Activated CD4-positive, alpha-beta T cell treated with anti-CD3 and anti-CD28 coated beads, Interleukin-2, amount 10 ng/mL, durations not matched to agents 24 days and 14 days (primary cell): ENCODE data around the gene PHKB. TPM values are rescaled to one million over a fixed set of nuclear protein-coding genes. Genes with fewer than 3 reads are reported as not detected.

Source experiments
- DNase-seq: peaks from one replicate; pipeline ENCODE4 v3.0.0; 2022
- H3K27ac Mint-ChIP-seq: one replicate; pipeline ENCODE4 v1.8.0; 2022; ENCODE audit warnings: mild to moderate bottlenecking, mixed read lengths
- H3K27me3 Mint-ChIP-seq: one replicate; pipeline ENCODE4 v1.8.0; 2022; ENCODE audit warnings: mixed read lengths
- H3K36me3 Mint-ChIP-seq: one replicate; pipeline ENCODE4 v1.8.0; 2022; ENCODE audit warnings: low read depth, mild to moderate bottlenecking, mixed read lengths
- H3K4me1 Mint-ChIP-seq: one replicate; pipeline ENCODE4 v1.8.0; 2021; ENCODE audit warnings: mixed read lengths
- H3K4me3 Mint-ChIP-seq: one replicate; pipeline ENCODE4 v1.8.0; 2022; ENCODE audit warnings: mild to moderate bottlenecking, moderate library complexity, mixed read lengths
- H3K9me3 Mint-ChIP-seq: one replicate; pipeline ENCODE4 v1.8.0; 2021; ENCODE audit warnings: mixed read lengths
- intact Hi-C: fragments of 100-400 bp; cut with micrococcal nuclease; formaldehyde crosslinking; loops from one replicate; pipeline ENCODE4 v1.15.1; 2023
- total RNA-seq: library from RNA; stranded (reverse); gene quantifications from 2 replicates; pipeline ENCODE4 v1.2.3, GENCODE V29; 2022

The PHKB gene
- total RNA-seq, 1 donor from 2014 or later, result 27.9 TPM

DNA sequence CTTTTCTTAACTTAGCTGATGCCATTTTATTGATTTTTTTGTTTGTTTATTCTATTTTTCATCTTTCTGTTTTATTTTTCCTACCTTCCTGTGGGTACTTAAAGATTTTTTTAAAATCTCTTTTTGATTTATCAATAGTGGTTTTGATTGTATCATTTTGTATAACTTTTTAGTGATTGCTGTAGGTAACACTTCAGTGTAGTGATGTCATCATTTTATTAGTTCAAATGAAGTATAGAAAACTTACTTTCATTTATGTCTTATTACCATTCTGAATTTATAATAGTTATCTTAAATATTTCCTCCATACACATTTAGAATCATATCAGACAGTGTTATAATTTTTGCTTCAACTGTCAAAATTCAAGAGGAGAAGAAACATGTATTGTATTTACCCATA, 115.9 kb downstream of the PHKB start:
- Mint-ChIP-seq H3K27ac (no peak overlapping the region), H3K27me3 (no peaks in the 10 kb centered on the region), H3K36me3 (peaks cover 19% of the 10 kb centered on the region), H3K4me3 (no peak overlapping the region), H3K4me1 (peaks cover 46% of the 10 kb centered on the region), H3K9me3 (peaks cover 13% of the 10 kb centered on the region)
- intact Hi-C loops, result loop anchor here (10.0 kb wide), 2 partner anchors 432 to 752 kb away; partner anchors contain the start of gene NETO2
- no peak for DNase-seq

- Mint-ChIP-seq H3K4me3 (no peak overlapping the region), H3K4me1 (peaks cover 37% of the 10 kb centered on the region), H3K9me3 (peaks cover 8% of the 10 kb centered on the region), H3K27me3 (no peaks in the 10 kb centered on the region), H3K36me3 (peaks cover 19% of the 10 kb centered on the region), H3K27ac (no peak overlapping the region)
- intact Hi-C loops, result loop anchor here (10.0 kb wide), 2 partner anchors 433 to 753 kb away; partner anchors contain the start of gene NETO2
- no peak for DNase-seq
Observed at GRCh38 chr16:47578033-47578432, 116.9 kb downstream of the PHKB start.

- Mint-ChIP-seq H3K27me3 (no peaks in the 10 kb centered on the region), H3K9me3 (peaks cover 8% of the 10 kb centered on the region), H3K27ac (no peak overlapping the region), H3K4me3 (no peak overlapping the region), H3K4me1 (peaks cover 31% of the 10 kb centered on the region), H3K36me3 (peaks cover 19% of the 10 kb centered on the region)
- intact Hi-C loops, result loop anchor here (10.0 kb wide), 2 partner anchors 434 to 754 kb away; partner anchors contain the start of gene NETO2
- DNase-seq, result no peak
Observed at GRCh38 chr16:47578573-47578972, 117.4 kb downstream of the PHKB start.

DNA sequence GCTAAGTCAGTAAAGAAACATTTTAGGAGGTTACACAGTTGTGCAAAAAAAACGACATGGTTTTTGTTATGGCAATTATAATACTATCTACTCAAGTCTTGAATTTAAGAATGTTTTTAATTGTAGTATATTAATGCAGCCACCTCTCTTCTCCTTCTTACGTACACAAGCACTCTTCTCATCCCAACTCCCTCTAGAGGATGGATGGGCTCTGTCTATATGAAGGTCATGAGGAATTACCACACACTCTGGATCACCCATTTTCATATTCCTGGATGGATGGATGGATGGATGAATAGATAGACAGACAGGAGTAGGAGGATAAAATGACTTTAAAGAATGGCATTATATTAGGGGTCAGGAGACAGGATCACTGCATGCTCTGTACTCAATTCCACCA, 120.0 kb downstream of the PHKB start:
- intact Hi-C loops, result no loop called here
- peaks cover 16% of the 10 kb centered on the region for H3K4me1 Mint-ChIP-seq
- H3K9me3 Mint-ChIP-seq, result peaks cover 6% of the 10 kb centered on the region
- H3K27ac Mint-ChIP-seq, result no peak overlapping the region
- no peak for DNase-seq
- no peaks in the 10 kb centered on the region for H3K27me3 Mint-ChIP-seq
- H3K4me3 Mint-ChIP-seq, result no peak overlapping the region
- H3K36me3 Mint-ChIP-seq, result peaks cover 16% of the 10 kb centered on the region

GRCh38 chr16:47584464-47585225, 123.5 kb downstream of the PHKB start:
- no peak overlapping the region for H3K4me3 Mint-ChIP-seq
- peaks cover 3% of the 10 kb centered on the region for H3K4me1 Mint-ChIP-seq
- intact Hi-C loops, result no loop called here
- no peaks in the 10 kb centered on the region for H3K9me3 Mint-ChIP-seq
- H3K36me3 Mint-ChIP-seq, result peaks cover 9% of the 10 kb centered on the region
- no peak for DNase-seq
- H3K27ac Mint-ChIP-seq, result no peak overlapping the region
- no peaks in the 10 kb centered on the region for H3K27me3 Mint-ChIP-seq

DNA sequence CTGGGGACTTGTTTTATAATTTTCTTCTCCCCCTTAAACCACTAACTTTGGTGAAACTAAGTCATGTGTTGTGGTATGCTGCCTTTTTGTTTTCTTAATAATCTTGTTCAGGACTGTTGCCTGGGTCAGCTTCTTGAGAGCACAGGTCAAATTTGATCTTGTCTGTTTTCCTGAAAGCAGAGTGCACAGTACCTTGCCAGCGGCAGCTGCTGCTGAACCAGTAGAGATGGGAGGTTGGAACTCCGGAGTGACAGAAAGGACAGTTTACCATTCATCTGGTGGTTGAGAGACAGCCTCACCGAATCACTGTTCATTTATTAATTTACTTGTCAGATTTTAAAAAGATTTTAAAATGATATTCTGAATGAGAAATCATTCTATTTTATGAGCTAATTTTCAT, 125.0 kb downstream of the PHKB start:
- Mint-ChIP-seq H3K9me3 (no peaks in the 10 kb centered on the region), H3K27ac (no peak overlapping the region), H3K27me3 (no peaks in the 10 kb centered on the region), H3K4me1 (peaks cover 3% of the 10 kb centered on the region), H3K4me3 (no peak overlapping the region), H3K36me3 (peaks cover 16% of the 10 kb centered on the region)
- intact Hi-C loops, result no loop called here
- DNase-seq, result no peak

DNA sequence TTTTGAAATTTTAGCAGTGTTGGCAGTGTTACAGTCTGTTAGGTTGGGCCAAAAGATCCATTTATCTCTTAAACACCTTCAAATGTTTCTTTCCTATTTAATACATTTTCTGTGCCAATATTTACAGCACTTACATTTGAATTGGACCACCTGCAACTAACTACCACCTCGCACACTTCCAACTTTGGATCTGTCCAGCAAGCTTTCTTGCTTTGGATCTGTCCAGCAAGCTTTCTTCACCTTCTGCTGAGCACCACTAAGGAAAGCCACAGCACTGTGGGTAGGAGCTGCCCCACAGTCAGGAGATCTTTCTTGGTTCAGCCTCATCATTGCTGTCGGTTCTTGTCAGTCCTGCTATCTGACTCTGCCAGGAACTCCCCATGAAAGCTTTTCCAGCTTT, 129.3 kb downstream of the PHKB start:
- Mint-ChIP-seq H3K27ac (no peak overlapping the region), H3K9me3 (no peaks in the 10 kb centered on the region), H3K27me3 (no peaks in the 10 kb centered on the region), H3K4me3 (no peak overlapping the region), H3K36me3 (peaks cover 24% of the 10 kb centered on the region), H3K4me1 (peaks cover 3% of the 10 kb centered on the region)
- no peak for DNase-seq
- intact Hi-C loops, result no loop called here

- Mint-ChIP-seq H3K27ac (no peak overlapping the region), H3K27me3 (no peaks in the 10 kb centered on the region), H3K9me3 (no peaks in the 10 kb centered on the region), H3K4me3 (no peak overlapping the region), H3K4me1 (no peaks in the 10 kb centered on the region), H3K36me3 (peaks cover 22% of the 10 kb centered on the region)
- no peak for DNase-seq
- intact Hi-C loops, result no loop called here
Observed at GRCh38 chr16:47592232-47592631, 131.1 kb downstream of the PHKB start.

DNA sequence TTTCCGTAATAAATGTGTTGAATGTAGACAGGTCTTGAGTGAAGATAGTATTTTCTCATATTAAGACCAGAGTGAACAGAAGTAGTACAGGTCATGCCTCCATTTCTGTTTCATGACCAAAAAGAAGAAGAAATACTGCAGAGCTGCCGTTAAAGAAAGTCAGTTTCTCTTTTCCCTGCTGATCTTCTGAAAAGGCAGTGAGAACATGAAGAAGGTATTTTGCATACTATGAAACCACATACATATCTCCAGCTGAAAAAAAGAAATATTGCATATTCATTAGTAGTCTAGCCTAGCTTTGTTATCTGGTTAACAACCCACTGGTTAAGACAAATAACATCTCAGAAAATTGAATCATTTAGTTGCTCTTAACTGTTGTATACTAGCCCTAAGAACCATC, 138.4 kb downstream of the PHKB start:
- intact Hi-C loops, result no loop called here
- Mint-ChIP-seq H3K4me3 (no peak overlapping the region), H3K9me3 (no peaks in the 10 kb centered on the region)

DNA sequence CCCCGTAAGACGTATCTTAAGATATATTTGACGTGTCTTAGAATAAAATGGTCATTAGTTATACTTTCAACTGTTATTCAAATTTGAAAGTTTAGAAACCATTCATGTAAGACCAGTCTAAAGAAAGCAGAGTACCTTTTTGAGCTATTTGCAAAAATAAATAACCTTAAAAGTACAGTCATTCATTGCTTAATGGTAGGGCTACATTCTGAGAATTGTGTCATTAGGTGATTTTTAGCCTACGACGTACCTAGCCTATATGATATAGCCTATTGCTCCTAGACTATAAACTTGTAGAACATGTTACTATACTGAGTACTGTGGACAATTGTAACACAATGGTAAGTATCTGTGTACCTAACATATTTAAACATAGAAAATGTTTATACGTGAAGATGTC, 139.2 kb downstream of the PHKB start:
- Mint-ChIP-seq H3K36me3 (peaks cover 4% of the 10 kb centered on the region), H3K4me3 (no peak overlapping the region), H3K4me1 (peaks cover 6% of the 10 kb centered on the region), H3K9me3 (no peaks in the 10 kb centered on the region), H3K27ac (no peak overlapping the region), H3K27me3 (no peaks in the 10 kb centered on the region)
- intact Hi-C loops, result no loop called here
- DNase-seq, result no peak

More for the DNA sequence above, 138.4 kb downstream of the PHKB start:
- no peaks in the 10 kb centered on the region for H3K27me3 Mint-ChIP-seq
- no peak for DNase-seq
- H3K36me3 Mint-ChIP-seq, result peaks cover 4% of the 10 kb centered on the region
- H3K27ac Mint-ChIP-seq, result no peak overlapping the region
- peaks cover 6% of the 10 kb centered on the region for H3K4me1 Mint-ChIP-seq

DNA sequence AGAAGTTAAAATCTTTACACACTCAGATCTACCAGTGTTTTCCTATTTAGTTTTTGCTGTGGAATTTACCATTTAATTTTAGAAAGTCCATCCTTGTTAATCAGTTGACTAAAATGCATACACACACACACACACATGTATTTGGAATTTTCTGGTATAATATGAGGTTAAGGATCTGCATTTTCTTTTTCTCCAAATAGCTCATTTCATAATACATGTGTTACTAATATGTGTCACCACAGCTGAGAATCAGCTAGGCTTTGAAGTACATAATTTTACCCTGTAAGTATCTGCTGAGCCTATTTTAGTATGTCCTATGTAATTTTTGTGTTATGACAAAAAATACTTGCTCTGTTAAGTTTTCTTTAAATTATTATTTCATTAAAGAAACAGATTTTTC, 143.2 kb downstream of the PHKB start:
- intact Hi-C loops, result no loop called here
- H3K36me3 Mint-ChIP-seq, result peaks cover 8% of the 10 kb centered on the region
- DNase-seq, result no peak
- no peaks in the 10 kb centered on the region for H3K27me3 Mint-ChIP-seq
- no peak overlapping the region for H3K27ac Mint-ChIP-seq
- no peak overlapping the region for H3K4me3 Mint-ChIP-seq
- peaks cover 4% of the 10 kb centered on the region for H3K9me3 Mint-ChIP-seq
- H3K4me1 Mint-ChIP-seq, result peaks cover 6% of the 10 kb centered on the region

GRCh38 chr16:47611042-47611441, 149.9 kb downstream of the PHKB start:
- no peak overlapping the region for H3K4me3 Mint-ChIP-seq

DNA sequence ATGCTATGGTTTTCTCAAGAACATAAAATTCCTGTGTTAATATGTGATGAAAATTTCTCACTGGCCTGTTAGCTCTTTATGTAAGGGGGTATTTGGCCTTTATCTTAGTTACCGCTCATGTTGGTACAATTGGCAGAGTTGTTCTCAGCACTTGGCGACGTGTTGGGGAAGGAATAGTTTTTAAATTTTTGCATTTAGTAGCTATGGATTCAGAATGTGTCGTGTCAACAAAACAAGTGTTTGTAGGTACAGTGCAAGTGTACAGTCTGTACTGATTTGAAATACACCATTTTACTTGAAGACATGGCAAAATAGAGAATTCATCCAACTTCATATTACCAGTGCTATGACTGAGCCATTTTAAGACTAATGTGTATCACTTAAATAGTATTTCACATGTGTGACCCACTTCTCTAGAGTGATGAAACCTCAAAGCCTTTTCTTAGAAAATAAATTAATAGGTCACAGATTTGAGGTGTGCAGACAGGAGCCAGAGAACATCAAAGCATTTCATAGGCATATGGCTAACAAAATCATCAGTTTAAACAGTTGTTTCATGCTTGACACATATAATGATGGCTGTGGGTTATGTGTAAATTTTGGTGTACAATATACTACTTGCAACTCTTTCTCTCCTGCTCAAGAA, 150.8 kb downstream of the PHKB start:
- intact Hi-C loops, result no loop called here
- no peaks in the 10 kb centered on the region for H3K27me3 Mint-ChIP-seq
- peaks cover 24% of the 10 kb centered on the region for H3K36me3 Mint-ChIP-seq
- peaks cover 8% of the 10 kb centered on the region for H3K9me3 Mint-ChIP-seq
- DNase-seq, result peak; percentile 24
- H3K4me3 Mint-ChIP-seq, result no peak overlapping the region
- H3K4me1 Mint-ChIP-seq, result no peaks in the 10 kb centered on the region
- no peak overlapping the region for H3K27ac Mint-ChIP-seq

More at GRCh38 chr16:47611042-47611441, 149.9 kb downstream of the PHKB start:
- H3K27ac Mint-ChIP-seq, result no peak overlapping the region
- no peaks in the 10 kb centered on the region for H3K27me3 Mint-ChIP-seq
- peaks cover 8% of the 10 kb centered on the region for H3K9me3 Mint-ChIP-seq
- no peaks in the 10 kb centered on the region for H3K4me1 Mint-ChIP-seq
- peak; percentile 28 for DNase-seq
- intact Hi-C loops, result no loop called here
- H3K36me3 Mint-ChIP-seq, result peaks cover 27% of the 10 kb centered on the region

- Mint-ChIP-seq H3K27ac (no peak overlapping the region), H3K4me3 (no peak overlapping the region), H3K9me3 (peaks cover 8% of the 10 kb centered on the region), H3K36me3 (peaks cover 24% of the 10 kb centered on the region), H3K27me3 (no peaks in the 10 kb centered on the region), H3K4me1 (no peaks in the 10 kb centered on the region)
- intact Hi-C loops, result no loop called here
- peak; percentile 43 for DNase-seq
Observed at GRCh38 chr16:47612711-47613110, 151.6 kb downstream of the PHKB start.
